B cell (primary cell): Measurements from ENCODE around the gene H1-8. TPM values are rescaled to one million over a fixed set of nuclear protein-coding genes. Genes with fewer than 3 reads are reported as not detected.

Source experiments
- ATAC-seq: fragments of 200-7000 bp; cut with Tn5 transposase; one replicate; pipeline ENCODE4 v1.10.0; 2021; ENCODE audit warnings: low read depth, mild to moderate bottlenecking, moderate number of reproducible peaks, moderate library complexity
- CTCF ChIA-PET: fragments of 350-600 bp; sonication (Branson Sonifier 250); formaldehyde crosslinking; loops from one replicate; lab custom pipeline; 2021; ENCODE audit warnings: antibody characterized with exemption, inconsistent platforms; lab: Charles Lee
- POLR2A ChIA-PET: fragments of 350-600 bp; sonication (Branson Sonifier 250); formaldehyde crosslinking; loops from one replicate; lab custom pipeline; 2021; ENCODE audit warnings: antibody characterized with exemption; lab: Charles Lee
- DNase-seq: peaks from one replicate; pipeline ENCODE4 v3.0.0; 2013
- H2AFZ ChIP-seq: 2 replicates; pipeline ENCODE4 v1.6.1; 2012; ENCODE audit warnings: mild to moderate bottlenecking, low read depth, low read length; ENCODE audit not compliant: insufficient read depth, poor library complexity, severe bottlenecking
- H3K27ac ChIP-seq, 2 donors: 1 replicate in 1 of 2; 2 replicates in 1 of 2; pipeline ENCODE4 v1.5.1; 2012 to 2013; ENCODE audit warnings: low read length in 2 of 2, mild to moderate bottlenecking in 2 of 2, moderate library complexity in 1 of 2
- H3K27me3 ChIP-seq, 4 experiments: fragments of 200-600 bp in 1 of 4; sonication (generic) in 1 of 4; replicated peaks in 1 of 4; 1 replicate in 2 of 4; 2 replicates in 2 of 4; pipeline versions ENCODE4 v1.6.1 to v1.7.0; 2013 to 2016; ENCODE audit warnings: low read length in 3 of 4, mild to moderate bottlenecking in 2 of 4, mixed read lengths in 1 of 4, moderate library complexity in 1 of 4; ENCODE audit not compliant: insufficient read depth in 4 of 4, control insufficient read depth in 3 of 4; ENCODE audit errors: control extremely low read depth in 1 of 4
- H3K36me3 ChIP-seq, 2 experiments: replicated peaks in 1 of 2; 1 replicate in 1 of 2; 2 replicates in 1 of 2; pipeline versions ENCODE4 v1.6.1 to v1.7.1; 2013; ENCODE audit warnings: low read length in 1 of 2; ENCODE audit not compliant: insufficient read depth in 2 of 2, control insufficient read depth in 1 of 2; ENCODE audit errors: control extremely low read depth in 1 of 2, extremely low read depth in 1 of 2
- H3K4me1 ChIP-seq, 2 donors: fragments of 200-600 bp in 1 of 2; sonication (generic) in 1 of 2; 1 replicate in 1 of 2; 2 replicates in 1 of 2; pipeline versions ENCODE4 v1.5.1 to v1.6.1; 2013 to 2017; ENCODE audit warnings: low read length in 2 of 2; ENCODE audit not compliant: control insufficient read depth in 2 of 2, insufficient read depth in 2 of 2
- H3K4me2 ChIP-seq: replicated peaks from 2 replicates; pipeline ENCODE3; 2012; ENCODE audit warnings: mild to moderate bottlenecking, low read depth, low read length; ENCODE audit not compliant: poor library complexity, severe bottlenecking
- H3K4me3 ChIP-seq, 5 experiments: fragments of 200-600 bp in 1 of 5; sonication (generic) in 1 of 5; 1 replicate in 3 of 5; 2 replicates in 2 of 5; pipeline versions ENCODE4 v1.5.1 to v1.7.0; 2011 to 2016; ENCODE audit warnings: low read length in 4 of 5, mild to moderate bottlenecking in 4 of 5, low read depth in 2 of 5, control low read depth in 1 of 5, moderate library complexity in 1 of 5; ENCODE audit not compliant: insufficient read depth in 1 of 5; ENCODE audit errors: control extremely low read depth in 1 of 5, extremely low read depth in 1 of 5
- H3K79me2 ChIP-seq: fragments of 200-600 bp; sonication (generic); one replicate; pipeline ENCODE4 v1.6.0; 2016; ENCODE audit warnings: low read length; ENCODE audit not compliant: control insufficient read depth, insufficient read depth
- H3K9ac ChIP-seq: fragments of 200-600 bp; sonication (generic); 2 replicates; pipeline ENCODE4 v1.6.1; 2017; ENCODE audit warnings: mild to moderate bottlenecking, low read length, moderate library complexity
- H3K9me3 ChIP-seq, 3 donors: one replicate each; pipeline versions ENCODE4 v1.6.1 to v1.7.1; 2013; ENCODE audit warnings: low read length in 2 of 3; ENCODE audit not compliant: control insufficient read depth in 2 of 3, insufficient read depth in 1 of 3; ENCODE audit errors: control extremely low read depth in 1 of 3
- H4K20me1 ChIP-seq: 2 replicates; pipeline ENCODE4 v1.6.0; 2012; ENCODE audit warnings: mild to moderate bottlenecking, low read length; ENCODE audit not compliant: insufficient read depth, control insufficient read depth, poor library complexity, severe bottlenecking
- H3K27ac Mint-ChIP-seq: one replicate; pipeline ENCODE4 v1.8.0; 2021; ENCODE audit warnings: mixed read lengths
- H3K27me3 Mint-ChIP-seq: one replicate; pipeline ENCODE4 v1.8.0; 2021; ENCODE audit warnings: mixed read lengths
- H3K4me1 Mint-ChIP-seq: one replicate; pipeline ENCODE4 v1.8.0; 2021; ENCODE audit warnings: mixed read lengths
- H3K4me3 Mint-ChIP-seq: one replicate; pipeline ENCODE4 v1.8.0; 2021; ENCODE audit warnings: mixed read lengths
- H3K9me3 Mint-ChIP-seq: one replicate; pipeline ENCODE4 v1.8.0; 2022; ENCODE audit warnings: mixed read lengths; ENCODE audit not compliant: insufficient read depth
- EZH2 ChIP-seq: IDR thresholded peaks from 2 replicates; pipeline ENCODE4 v1.6.1; 2012; ENCODE audit warnings: borderline replicate concordance, low read depth, mild to moderate bottlenecking, moderate library complexity, low read length; ENCODE audit not compliant: insufficient read depth, poor library complexity, severe bottlenecking
- WGBS: methylation state at CpG from one replicate; pipeline ENCODE4 v1.1.5; 2013; ENCODE audit warnings: missing lambda C conversion rate; ENCODE audit not compliant: insufficient coverage; 5-methylcytosine and 5-hydroxymethylcytosine counted together
- intact Hi-C: fragments of 100-400 bp; cut with micrococcal nuclease; formaldehyde crosslinking; loops from one replicate; pipeline ENCODE4 v1.10.0; 2022
- polyA plus RNA-seq: library from polyadenylated mRNA; depleted of rRNA; stranded (reverse); fragments of >200 nt; gene quantifications from 2 replicates; pipeline ENCODE4 v1.2.3, GENCODE V29; 2012
- total RNA-seq, 2 donors: library from RNA; stranded (reverse); fragments of 120-200 nt in 1 of 2; gene quantifications; 1 replicate in 1 of 2; 2 replicates in 1 of 2; pipeline versions ENCODE4 v1.2.3 to v1.2.4, GENCODE V29; 2013 to 2022
- TF ChIP-seq, protein P1 (sequence below): fragments of 200-600 bp; IDR thresholded peaks from one replicate; pipeline ENCODE4 v1.8.0; 2022; ENCODE audit warnings: antibody characterized with exemption, mild to moderate bottlenecking

H1-8 gene
- total and polyA plus RNA-seq, 2 donors (not counting 1 experiment from before 2014, with no cell fraction given) = not detected

DNA sequence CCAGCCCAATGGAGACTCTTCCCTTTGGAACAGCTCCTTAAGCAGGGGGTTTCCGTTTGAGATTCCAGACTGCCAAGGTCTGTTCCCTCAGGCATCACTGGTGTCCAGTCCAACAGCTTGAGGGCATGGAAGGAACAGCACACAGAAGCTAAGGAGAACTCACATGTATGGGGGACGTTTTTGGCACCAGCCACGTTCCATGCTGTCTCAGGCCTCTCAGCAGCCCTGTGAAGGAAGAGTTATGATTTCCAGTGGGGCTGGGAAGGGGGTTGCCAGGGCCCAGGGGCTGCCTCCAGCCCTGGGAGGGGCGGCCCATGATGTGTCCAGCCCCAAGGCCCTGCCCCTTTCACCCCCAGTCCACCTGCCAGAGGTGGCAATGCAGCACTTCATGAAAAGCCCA is 22.0 kb upstream of the H1-8 start:
- Mint-ChIP-seq H3K4me3 (no peak overlapping the region), H3K27ac (no peak overlapping the region), H3K4me1 (peaks cover 9% of the 10 kb centered on the region), H3K9me3 (no peaks in the 10 kb centered on the region), H3K27me3 (no peaks in the 10 kb centered on the region)
- Histone ChIP-seq H3K27ac (no peak overlapping the region), H2AFZ (no peak overlapping the region), H3K4me2 (no peak overlapping the region), H3K4me1 (peaks cover 5 to 8% of the 10 kb centered on the region in 2 donors), H3K79me2 (no peaks in the 10 kb centered on the region), H3K9me3 (no peaks in the 10 kb centered on the region), H3K4me3 (no peak overlapping the region), H3K9ac (no peak overlapping the region), H4K20me1 (no peaks in the 10 kb centered on the region), H3K27me3 (no peaks in the 10 kb centered on the region), H3K36me3 (no peaks in the 10 kb centered on the region)
- WGBS = 78% methylated on average over 3 of the region's 4 CpGs
- ATAC-seq (no peak), DNase-seq (no peak)
- ChIA-PET CTCF (no interaction called here), POLR2A (no interaction called here)
- intact Hi-C loops = no loop called here
- TF ChIP-seq, protein P1, sequence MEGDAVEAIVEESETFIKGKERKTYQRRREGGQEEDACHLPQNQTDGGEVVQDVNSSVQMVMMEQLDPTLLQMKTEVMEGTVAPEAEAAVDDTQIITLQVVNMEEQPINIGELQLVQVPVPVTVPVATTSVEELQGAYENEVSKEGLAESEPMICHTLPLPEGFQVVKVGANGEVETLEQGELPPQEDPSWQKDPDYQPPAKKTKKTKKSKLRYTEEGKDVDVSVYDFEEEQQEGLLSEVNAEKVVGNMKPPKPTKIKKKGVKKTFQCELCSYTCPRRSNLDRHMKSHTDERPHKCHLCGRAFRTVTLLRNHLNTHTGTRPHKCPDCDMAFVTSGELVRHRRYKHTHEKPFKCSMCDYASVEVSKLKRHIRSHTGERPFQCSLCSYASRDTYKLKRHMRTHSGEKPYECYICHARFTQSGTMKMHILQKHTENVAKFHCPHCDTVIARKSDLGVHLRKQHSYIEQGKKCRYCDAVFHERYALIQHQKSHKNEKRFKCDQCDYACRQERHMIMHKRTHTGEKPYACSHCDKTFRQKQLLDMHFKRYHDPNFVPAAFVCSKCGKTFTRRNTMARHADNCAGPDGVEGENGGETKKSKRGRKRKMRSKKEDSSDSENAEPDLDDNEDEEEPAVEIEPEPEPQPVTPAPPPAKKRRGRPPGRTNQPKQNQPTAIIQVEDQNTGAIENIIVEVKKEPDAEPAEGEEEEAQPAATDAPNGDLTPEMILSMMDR = no peak
- no peak for TF ChIP-seq EZH2

DNA sequence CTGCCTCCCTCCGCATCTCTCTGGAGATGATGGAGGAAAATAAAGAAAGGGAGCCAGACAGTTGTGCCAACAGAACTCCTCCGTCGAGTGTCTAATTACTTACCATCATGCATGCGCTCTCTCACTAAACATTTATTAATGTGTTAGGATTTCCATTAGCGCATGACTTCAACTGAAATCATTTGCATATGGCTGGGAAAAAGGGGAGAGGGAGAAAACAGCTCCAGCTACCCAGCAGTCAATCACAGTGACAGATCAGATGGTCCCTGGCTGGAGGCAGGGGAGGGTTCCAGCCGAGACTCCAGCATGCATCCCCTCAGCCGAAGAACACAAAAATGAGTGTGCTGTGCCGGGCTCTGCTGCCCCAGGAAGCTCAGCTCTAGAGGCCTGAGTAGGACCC is 21.4 kb upstream of the H1-8 start:
- DNase-seq (no peak), ATAC-seq (no peak)
- no peak overlapping the region for H3K4me3 Mint-ChIP-seq
- Histone ChIP-seq H3K4me2 (no peak overlapping the region), H3K79me2 (no peaks in the 10 kb centered on the region), H3K27me3 (no peaks in the 10 kb centered on the region), H3K9ac (no peak overlapping the region), H3K9me3 (no peaks in the 10 kb centered on the region), H3K4me1 (peaks cover 10 to 14% of the 10 kb centered on the region in 2 donors), H4K20me1 (no peaks in the 10 kb centered on the region), H3K36me3 (no peaks in the 10 kb centered on the region), H3K4me3 (no peak overlapping the region), H2AFZ (no peak overlapping the region), H3K27ac (no peak overlapping the region)
- H3K27me3 Mint-ChIP-seq = no peaks in the 10 kb centered on the region
- peaks cover 15% of the 10 kb centered on the region for H3K4me1 Mint-ChIP-seq
- POLR2A ChIA-PET = no interaction called here
- H3K27ac Mint-ChIP-seq = no peak overlapping the region
- CTCF ChIA-PET = no interaction called here
- TF ChIP-seq, protein P1 = no peak
- intact Hi-C loops = no loop called here
- no peaks in the 10 kb centered on the region for H3K9me3 Mint-ChIP-seq
- WGBS = 86% methylated on average over 3 of the region's 8 CpGs
